CD14-positive monocyte (primary cell): ENCODE results near the gene UST. TPM values are rescaled to one million over a fixed set of nuclear protein-coding genes. Genes with fewer than 3 reads are reported as not detected.
"Not testable (repeated sequence)": the region's sequence is repeated elsewhere in the genome, so short reads cannot be mapped to it uniquely, and the experiment has no call there.

Experiments used
- DNase-seq, 3 donors: peaks; one replicate each; pipeline ENCODE4 v3.0.0-alpha.2; 2011 to 2022
- H2AFZ ChIP-seq: 2 replicates; pipeline ENCODE4 v1.6.0; 2012; ENCODE audit warnings: mild to moderate bottlenecking, low read depth, low read length, inconsistent platforms; ENCODE audit not compliant: insufficient read depth, poor library complexity, severe bottlenecking
- H3K27ac ChIP-seq, 2 donors: 1 replicate in 1 of 2; 2 replicates in 1 of 2; pipeline ENCODE4 v1.5.1; 2012 to 2013; ENCODE audit warnings: low read length in 2 of 2, control low read depth in 1 of 2, inconsistent platforms in 1 of 2, low read depth in 1 of 2, mild to moderate bottlenecking in 1 of 2
- H3K27me3 ChIP-seq, 2 donors: one replicate each; pipeline versions ENCODE4 v1.6.0 to v1.6.1; 2011 to 2013; ENCODE audit warnings: low read length in 2 of 2; ENCODE audit not compliant: control insufficient read depth in 2 of 2, insufficient read depth in 2 of 2
- H3K36me3 ChIP-seq, 2 donors: replicated peaks in 1 of 2; 1 replicate in 1 of 2; 2 replicates in 1 of 2; pipeline versions ENCODE4 v1.5.1 to v1.6.1; 2012 to 2013; ENCODE audit warnings: low read length in 2 of 2, control low read depth in 1 of 2, inconsistent platforms in 1 of 2, mild to moderate bottlenecking in 1 of 2; ENCODE audit not compliant: insufficient read depth in 2 of 2, control insufficient read depth in 1 of 2
- H3K4me1 ChIP-seq, 2 donors: 1 replicate in 1 of 2; 2 replicates in 1 of 2; pipeline versions ENCODE4 v1.5.1 to v1.6.1; 2012 to 2013; ENCODE audit warnings: low read length in 2 of 2, control low read depth in 1 of 2, inconsistent platforms in 1 of 2, mild to moderate bottlenecking in 1 of 2, moderate library complexity in 1 of 2; ENCODE audit not compliant: insufficient read depth in 2 of 2, control insufficient read depth in 1 of 2
- H3K4me2 ChIP-seq: replicated peaks from 2 replicates; pipeline ENCODE3; 2012; ENCODE audit warnings: low read length, moderate library complexity, mild to moderate bottlenecking; ENCODE audit not compliant: poor library complexity, severe bottlenecking; ENCODE audit errors: extremely low read depth
- H3K4me3 ChIP-seq, 3 experiments: fragments of 200-600 bp in 1 of 3; sonication (generic) in 1 of 3; replicated peaks in 1 of 3; 1 replicate in 2 of 3; 2 replicates in 1 of 3; pipeline ENCODE4 v1.5.1; 2011 to 2013; ENCODE audit warnings: low read length in 3 of 3, mild to moderate bottlenecking in 3 of 3, control low read depth in 2 of 3, low read depth in 2 of 3, inconsistent platforms in 1 of 3, moderate library complexity in 1 of 3
- H3K79me2 ChIP-seq: 2 replicates; pipeline ENCODE4 v1.6.0; 2012; ENCODE audit warnings: mild to moderate bottlenecking, control low read depth, inconsistent platforms, low read length, moderate library complexity; ENCODE audit not compliant: insufficient read depth
- H3K9ac ChIP-seq: 2 replicates; pipeline ENCODE4 v1.6.0; 2017; ENCODE audit warnings: low read length, mild to moderate bottlenecking; ENCODE audit not compliant: insufficient read depth, poor library complexity, severe bottlenecking
- H3K9me3 ChIP-seq, 2 donors: replicated peaks in 1 of 2; 1 replicate in 1 of 2; 2 replicates in 1 of 2; pipeline versions ENCODE4 v1.5.1 to v1.6.1; 2012 to 2013; ENCODE audit warnings: low read length in 2 of 2, control low read depth in 1 of 2; ENCODE audit not compliant: control insufficient read depth in 1 of 2, insufficient read depth in 1 of 2
- H4K20me1 ChIP-seq: 2 replicates; pipeline ENCODE4 v1.6.0; 2012; ENCODE audit warnings: mild to moderate bottlenecking, low read length, control low read depth, moderate library complexity; ENCODE audit not compliant: insufficient read depth
- H3K27ac Mint-ChIP-seq, 7 donors: one replicate each; pipeline ENCODE4 v1.8.0; 2020; ENCODE audit warnings: mild to moderate bottlenecking in 7 of 7, mixed read lengths in 7 of 7, moderate library complexity in 6 of 7, inconsistent platforms in 2 of 7
- H3K27me3 Mint-ChIP-seq, 3 donors: one replicate each; pipeline ENCODE4 v1.8.0; 2021 to 2022; ENCODE audit warnings: low read depth in 3 of 3, mild to moderate bottlenecking in 3 of 3, mixed read lengths in 3 of 3, moderate library complexity in 3 of 3, inconsistent platforms in 1 of 3
- H3K36me3 Mint-ChIP-seq, 2 donors: one replicate each; pipeline ENCODE4 v1.8.0; 2020; ENCODE audit warnings: mixed read lengths in 2 of 2, inconsistent platforms in 1 of 2, mild to moderate bottlenecking in 1 of 2
- H3K4me1 Mint-ChIP-seq: one replicate; pipeline ENCODE4 v1.8.0; 2020; ENCODE audit warnings: mild to moderate bottlenecking, mixed read lengths
- H3K4me3 Mint-ChIP-seq, 2 donors: one replicate each; pipeline ENCODE4 v1.8.0; 2020; ENCODE audit warnings: mild to moderate bottlenecking in 2 of 2, mixed read lengths in 2 of 2, moderate library complexity in 1 of 2
- H3K9me3 Mint-ChIP-seq, 7 donors: one replicate each; pipeline ENCODE4 v1.8.0; 2020 to 2022; ENCODE audit warnings: mixed read lengths in 7 of 7, mild to moderate bottlenecking in 6 of 7, moderate library complexity in 6 of 7, inconsistent platforms in 2 of 7
- CTCF ChIP-seq: fragments of 200-600 bp; IDR thresholded peaks from one replicate; pipeline ENCODE4 v1.8.0; 2022; ENCODE audit warnings: antibody characterized with exemption, mild to moderate bottlenecking
- WGBS: methylation state at CpG from one replicate; pipeline ENCODE4 v1.1.5; 2013; ENCODE audit warnings: missing lambda C conversion rate; ENCODE audit not compliant: insufficient coverage; 5-methylcytosine and 5-hydroxymethylcytosine counted together
- intact Hi-C, 2 donors: fragments of 100-400 bp; cut with micrococcal nuclease; formaldehyde crosslinking; loops; one replicate each; pipeline versions ENCODE4 v1.15.0 to v1.15.1; 2023
- polyA plus RNA-seq, 3 donors: library from polyadenylated mRNA; depleted of rRNA in 1 of 3; unstranded in 2 of 3; stranded (reverse) in 1 of 3; fragments of 300-500 nt in 2 of 3; fragments of >200 nt in 1 of 3; fragmentation: Illumina TruSeq in 2 of 3; gene quantifications; 1 replicate in 2 of 3; 2 replicates in 1 of 3; pipeline ENCODE4 v1.2.3, GENCODE V29; 2012 to 2021

The UST gene
- polyA plus RNA-seq, 3 donors = 0.33 to 0.53 (median 0.48) TPM

GRCh38 chr6:148761527-148762011, 14.7 kb downstream of the UST start:
- peak overlapping the region; percentile 63 to 90 (median 85) for H3K27ac Mint-ChIP-seq
- no peak for TF ChIP-seq CTCF
- no peaks in the 10 kb centered on the region for H3K9me3 ChIP-seq
- peaks cover 0 to 6% of the 10 kb centered on the region in 2 donors for H3K27me3 ChIP-seq
- peak overlapping the region; percentile 56 to 93 for H3K4me3 Mint-ChIP-seq
- peaks cover 49% of the 10 kb centered on the region for H3K4me1 Mint-ChIP-seq
- peak overlapping the region; percentile 63 for H3K4me2 ChIP-seq
- DNase-seq = no peak
- H3K27ac ChIP-seq = peak overlapping the region; percentile 7 to 45
- no peaks in the 10 kb centered on the region for H3K79me2 ChIP-seq
- H3K4me1 ChIP-seq = peaks cover 44 to 45% of the 10 kb centered on the region in 2 donors
- 0% methylated on average over 2 of the region's 8 CpGs for WGBS
- peak overlapping the region; percentile 25 for H2AFZ ChIP-seq
- no peak overlapping the region for H3K9ac ChIP-seq
- H3K27me3 Mint-ChIP-seq = peaks cover 7 to 15% (median 10%) of the 10 kb centered on the region in 3 donors
- H3K36me3 Mint-ChIP-seq = no peaks in the 10 kb centered on the region
- H3K4me3 ChIP-seq = peak overlapping the region in 1 of 3 experiments; percentile 52
- no peaks in the 10 kb centered on the region for H3K36me3 ChIP-seq
- intact Hi-C loops = no loop called here
- H3K9me3 Mint-ChIP-seq = peaks cover 0 to 2% (median 0%) of the 10 kb centered on the region in 7 donors
- H4K20me1 ChIP-seq = no peaks in the 10 kb centered on the region

GRCh38 chr6:148762231-148762630, 15.4 kb downstream of the UST start:
- Histone ChIP-seq H3K79me2 (no peaks in the 10 kb centered on the region), H3K36me3 (no peaks in the 10 kb centered on the region), H4K20me1 (no peaks in the 10 kb centered on the region), H3K9ac (no peak overlapping the region), H3K27me3 (peaks cover 0 to 8% of the 10 kb centered on the region in 2 donors), H3K27ac (no peak overlapping the region), H3K4me2 (no peak overlapping the region), H3K4me1 (peaks cover 44 to 45% of the 10 kb centered on the region in 2 donors), H2AFZ (no peak overlapping the region), H3K9me3 (no peaks in the 10 kb centered on the region), H3K4me3 (no peak overlapping the region)
- no peak for TF ChIP-seq CTCF
- DNase-seq = no peak
- peaks cover 0 to 2% (median 0%) of the 10 kb centered on the region in 7 donors for H3K9me3 Mint-ChIP-seq
- peak overlapping the region in 1 of 2 donors; percentile 20 for H3K4me3 Mint-ChIP-seq
- H3K27me3 Mint-ChIP-seq = peaks cover 7 to 15% (median 10%) of the 10 kb centered on the region in 3 donors
- WGBS = 80% methylated on average over 1 of the region's 1 CpG
- no peaks in the 10 kb centered on the region for H3K36me3 Mint-ChIP-seq
- H3K27ac Mint-ChIP-seq = peak overlapping the region in 1 of 7 donors; percentile 71
- intact Hi-C loops = no loop called here
- peaks cover 49% of the 10 kb centered on the region for H3K4me1 Mint-ChIP-seq

GRCh38 chr6:148764259-148765020, 17.6 kb downstream of the UST start:
- H3K4me2 ChIP-seq, H3K27me3 ChIP-seq, H3K9me3 ChIP-seq, intact Hi-C loops, H4K20me1 ChIP-seq, H3K36me3 ChIP-seq, H3K4me3 ChIP-seq, H3K9me3 Mint-ChIP-seq, H3K9ac ChIP-seq, H3K36me3 Mint-ChIP-seq, H3K27ac ChIP-seq, DNase-seq, H3K79me2 ChIP-seq, H2AFZ ChIP-seq: not testable (repeated sequence)
- Mint-ChIP-seq H3K4me1 (peaks cover 33% of the 10 kb centered on the region), H3K27ac (peak overlapping the region in 1 of 7 donors; percentile 10), H3K4me3 (peak overlapping the region in 1 of 2 donors; percentile 21), H3K27me3 (peaks cover 7 to 15% (median 10%) of the 10 kb centered on the region in 3 donors)
- 94% methylated on average over 5 of the region's 10 CpGs for WGBS
- peaks cover 25 to 26% of the 10 kb centered on the region in 2 donors for H3K4me1 ChIP-seq
